NCI-H128 (cell line): Measurements from ENCODE around the gene CABP2.

Experiments
- DNase-seq: peaks from one replicate; lab custom pipeline; 2025; ENCODE audit not compliant: unreplicated experiment; lab: John Stamatoyannopoulos, UW

The CABP2 gene

GRCh38 chr11:67508486-67509121, 14.6 kb downstream of the CABP2 start:
- peak; percentile 94 for DNase-seq

- DNase-seq = peak; percentile 99
Measured at GRCh38 chr11:67507864-67508485, 15.3 kb downstream of the CABP2 start, which contains the start of gene CDK2AP2. Gene CDK2AP2, minus strand, starts transcription at chr11:67508162. Its CDS starts 80 bp downstream, at chr11:67508082.

DNA sequence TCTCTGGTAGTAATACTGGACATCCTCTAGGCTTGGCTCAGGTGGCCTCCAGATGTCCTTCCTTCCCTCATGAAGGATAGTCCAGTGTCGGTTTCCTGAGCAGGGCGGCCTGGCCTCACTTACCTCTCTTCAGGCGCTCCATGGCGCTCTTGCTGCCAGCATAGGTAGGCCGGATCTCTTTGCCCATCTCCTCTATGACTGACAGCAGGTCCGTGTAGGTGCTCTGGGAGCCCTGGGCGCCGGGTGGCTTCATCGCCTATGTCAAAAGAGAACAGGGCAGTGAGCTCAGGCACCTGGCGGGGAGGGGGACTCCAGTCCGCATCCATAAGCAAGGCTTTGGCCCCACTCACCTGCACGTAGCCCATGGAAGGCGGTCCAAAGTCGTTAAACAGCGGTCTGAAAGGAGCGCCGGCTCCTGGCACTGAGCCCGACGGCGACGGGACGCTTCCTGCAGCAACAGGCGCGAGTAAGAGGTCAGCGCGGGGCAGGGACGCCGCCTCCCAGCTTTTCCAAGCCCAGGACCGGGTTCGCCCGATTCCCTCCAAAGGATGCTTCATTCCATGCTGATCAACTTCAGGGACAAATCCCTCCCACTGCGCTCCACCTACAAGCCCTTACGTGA, 15.9 kb downstream of the CABP2 start:
- peak; percentile 23 for DNase-seq

GRCh38 chr11:67506426-67507051, 16.7 kb downstream of the CABP2 start:
- no peak for DNase-seq

- DNase-seq = peak; percentile 75
Measured at GRCh38 chr11:67505605-67506396, 17.4 kb downstream of the CABP2 start.

- peak; percentile 9 for DNase-seq
Measured at GRCh38 chr11:67504950-67505581, 18.2 kb downstream of the CABP2 start, which contains the start of gene PITPNM1. Gene PITPNM1, minus strand, starts transcription at chr11:67505363. Its CDS starts 1,183 bp downstream, at chr11:67504180.

DNA sequence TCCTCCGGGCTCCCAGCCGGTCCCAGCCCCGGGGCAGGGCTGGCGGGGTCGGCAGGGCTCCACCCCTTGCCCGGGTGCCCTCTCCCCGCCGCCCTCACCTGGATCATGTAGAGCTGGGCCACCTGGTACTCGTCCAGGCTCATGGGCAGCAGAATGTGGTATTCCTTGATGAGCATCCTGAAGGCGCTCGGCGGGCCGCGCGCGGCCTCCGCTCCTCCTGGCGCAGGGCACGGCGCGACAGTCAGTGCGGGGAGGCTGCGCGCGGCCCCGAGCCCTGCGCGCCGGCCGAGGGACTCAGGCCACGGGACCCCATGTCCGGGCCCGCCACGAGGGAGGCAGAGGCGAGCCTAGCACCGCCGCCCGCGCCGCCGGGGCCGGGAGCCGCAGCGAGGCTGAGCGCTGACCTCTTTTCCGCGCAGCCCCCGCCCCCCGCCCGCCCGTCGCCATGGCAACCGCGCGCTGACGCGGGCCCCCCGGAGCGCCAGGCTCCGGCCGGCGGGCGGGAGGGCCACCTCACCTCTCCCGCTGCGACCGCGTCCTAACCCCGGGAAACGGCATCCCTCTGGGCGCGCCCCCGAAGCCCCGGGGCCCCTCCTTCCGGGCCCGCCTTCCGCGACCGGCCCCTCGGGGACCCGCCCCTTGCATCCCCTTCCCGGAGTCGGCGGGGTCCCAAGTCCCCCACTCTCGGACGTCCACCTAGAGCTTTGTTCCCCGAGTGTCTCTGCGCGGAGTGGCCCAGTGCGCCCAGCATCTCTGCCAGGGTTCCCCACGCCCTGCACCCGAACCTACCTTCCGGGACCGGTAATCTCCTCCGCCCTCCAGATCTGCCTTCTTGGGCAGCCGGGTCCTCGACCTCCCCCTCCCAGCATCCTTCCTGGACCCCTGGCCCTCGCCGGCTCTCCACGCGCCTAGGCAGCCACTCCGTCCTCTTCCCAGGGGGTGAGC, 19.0 kb downstream of the CABP2 start:
- no peak for DNase-seq

GRCh38 chr11:67503119-67504004, 19.9 kb downstream of the CABP2 start:
- DNase-seq = no peak

DNA sequence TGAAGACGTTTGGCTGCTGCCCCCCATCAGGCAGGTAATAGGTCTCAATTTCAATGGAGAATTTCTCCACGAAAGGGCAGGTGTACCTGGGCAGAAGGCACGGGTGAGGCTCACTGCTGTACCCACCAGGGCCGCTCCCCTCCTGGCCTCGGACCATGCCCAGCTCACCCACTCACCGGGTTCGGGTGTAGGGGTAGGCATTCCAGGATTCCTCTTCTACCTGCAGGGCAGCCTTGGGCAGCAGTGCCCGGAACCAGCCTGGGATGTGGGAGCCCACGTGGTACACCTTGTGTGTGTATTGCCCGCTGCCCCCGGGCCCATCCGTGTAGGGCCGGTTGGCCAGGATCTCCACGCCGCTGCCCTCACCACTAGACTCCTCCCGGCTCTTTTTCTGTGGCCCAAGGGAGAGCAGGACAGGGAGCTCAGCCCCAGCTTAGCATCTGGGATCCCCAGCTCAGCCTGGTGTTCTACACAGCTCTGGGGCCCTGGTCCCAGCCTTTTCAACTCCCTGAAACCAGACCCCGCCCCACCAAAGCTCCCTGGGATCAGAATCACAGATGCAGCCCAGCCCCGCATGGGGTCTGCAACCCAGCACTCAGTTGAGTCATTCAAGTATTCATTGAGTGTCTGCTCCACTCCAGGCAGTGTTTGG, 20.8 kb downstream of the CABP2 start:
- DNase-seq = no peak

GRCh38 chr11:67501854-67502253, 21.4 kb downstream of the CABP2 start:
- no peak for DNase-seq

DNA sequence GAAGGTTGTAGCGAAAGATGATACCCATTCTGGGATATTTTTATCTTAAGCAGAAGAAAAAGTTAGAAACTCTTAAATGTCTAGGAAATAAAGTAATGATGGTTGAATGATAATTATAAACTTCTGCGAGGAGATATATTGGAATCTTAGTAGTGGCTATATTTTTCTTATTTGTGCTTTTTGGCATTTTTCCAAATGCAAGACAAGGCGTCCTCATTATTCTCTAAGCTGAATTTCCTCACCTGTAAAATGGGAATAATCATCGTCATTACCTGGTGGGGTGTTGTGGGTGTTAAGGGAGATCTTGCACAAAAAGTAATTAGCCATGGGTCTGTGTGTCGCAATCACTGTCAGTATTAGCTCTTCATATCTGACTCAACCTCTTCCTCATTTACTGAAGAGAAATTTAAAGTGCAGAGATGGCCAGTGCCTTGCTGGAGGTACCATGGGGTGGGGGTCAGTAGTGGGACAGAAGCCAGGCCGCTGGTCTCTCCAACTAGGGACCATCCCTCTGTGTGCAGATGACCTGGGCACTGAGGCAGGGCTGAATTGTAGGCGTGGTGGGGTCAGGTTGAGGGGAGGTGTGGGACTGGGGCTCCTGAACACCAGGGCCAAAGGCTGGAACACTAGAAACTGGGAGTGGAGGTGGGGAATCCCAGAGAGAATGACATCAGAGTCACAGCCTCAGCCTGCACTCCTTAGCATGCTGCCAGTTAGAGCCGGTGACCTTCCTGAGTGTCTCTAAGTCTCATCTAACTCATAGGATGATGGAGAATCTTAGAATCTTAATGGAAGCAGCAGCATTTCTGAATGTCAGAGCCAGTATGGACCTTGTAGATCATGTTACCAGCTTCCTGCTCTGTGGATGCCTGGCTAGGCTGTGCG, 22.2 kb downstream of the CABP2 start:
- DNase-seq = no peak

DNA sequence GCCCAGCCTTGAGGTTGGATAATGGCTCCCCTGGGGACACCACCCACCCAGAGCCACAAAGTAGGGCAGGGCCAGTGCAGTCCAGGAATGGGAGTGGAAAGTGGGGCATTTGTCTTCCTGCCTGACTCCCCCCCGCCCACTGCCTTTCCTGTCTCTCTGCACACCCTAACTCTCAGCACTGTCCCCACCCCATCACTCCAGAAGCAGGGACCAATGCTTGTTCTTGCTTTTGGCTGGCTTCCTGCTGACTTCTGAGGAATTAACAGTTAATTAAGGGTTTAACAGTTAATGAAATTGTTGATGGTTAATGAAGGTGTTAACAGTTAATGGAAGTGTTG, 22.8 kb downstream of the CABP2 start:
- DNase-seq = no peak

GRCh38 chr11:67499808-67500483, 23.3 kb downstream of the CABP2 start:
- DNase-seq = no peak

DNA sequence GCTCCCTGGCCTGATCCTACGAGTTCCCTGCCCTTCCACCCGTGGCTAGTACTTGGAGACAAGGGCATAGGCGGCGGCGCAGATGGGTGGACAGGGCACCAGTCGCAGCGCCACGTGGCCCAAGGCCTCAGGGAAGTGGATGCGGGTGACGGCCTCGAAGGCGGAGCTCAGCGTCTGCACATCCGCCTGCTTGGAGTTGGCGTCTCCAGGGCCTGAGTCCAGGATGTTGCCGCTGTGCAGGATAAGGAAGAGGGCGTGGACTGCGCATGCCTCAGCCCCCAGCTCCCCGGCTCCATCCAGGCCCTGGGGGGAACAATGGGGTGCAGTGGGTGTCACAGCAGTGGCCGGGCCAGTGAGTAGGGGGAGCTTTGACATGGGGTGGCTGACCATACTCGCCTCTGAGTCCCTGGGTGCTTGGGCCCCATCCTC, 24.7 kb downstream of the CABP2 start:
- no peak for DNase-seq

DNA sequence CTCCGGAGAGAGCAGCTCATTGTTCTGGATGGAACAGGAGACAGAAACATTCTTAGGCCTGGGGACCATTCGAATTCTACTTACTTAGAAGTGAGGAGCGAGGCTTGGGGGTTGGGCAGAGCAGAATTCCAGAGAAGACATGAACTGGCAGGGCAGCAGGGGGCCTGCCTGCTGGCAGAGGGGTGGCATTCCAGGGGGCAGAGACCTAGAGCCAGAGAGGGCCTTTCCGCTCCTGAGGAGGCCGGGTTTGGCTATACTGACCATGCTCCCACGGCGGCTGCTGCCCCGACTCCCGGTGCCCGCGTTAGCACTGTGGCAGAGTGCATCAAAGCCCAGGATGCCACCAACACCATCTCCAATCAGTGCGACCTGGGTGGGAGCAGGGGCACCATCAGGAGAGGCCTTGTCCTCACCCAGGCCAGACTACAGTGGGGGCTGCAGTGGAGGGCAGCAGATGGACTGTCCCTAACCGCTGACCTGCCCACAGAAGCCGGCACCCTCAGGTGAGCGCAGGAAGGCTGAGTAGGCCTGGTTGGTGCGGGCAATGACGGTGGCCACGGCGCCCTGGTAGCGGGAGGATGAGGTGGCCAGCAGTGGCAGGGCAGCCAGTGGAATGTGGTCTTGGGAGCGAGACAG, 25.5 kb downstream of the CABP2 start:
- no peak for DNase-seq

DNA sequence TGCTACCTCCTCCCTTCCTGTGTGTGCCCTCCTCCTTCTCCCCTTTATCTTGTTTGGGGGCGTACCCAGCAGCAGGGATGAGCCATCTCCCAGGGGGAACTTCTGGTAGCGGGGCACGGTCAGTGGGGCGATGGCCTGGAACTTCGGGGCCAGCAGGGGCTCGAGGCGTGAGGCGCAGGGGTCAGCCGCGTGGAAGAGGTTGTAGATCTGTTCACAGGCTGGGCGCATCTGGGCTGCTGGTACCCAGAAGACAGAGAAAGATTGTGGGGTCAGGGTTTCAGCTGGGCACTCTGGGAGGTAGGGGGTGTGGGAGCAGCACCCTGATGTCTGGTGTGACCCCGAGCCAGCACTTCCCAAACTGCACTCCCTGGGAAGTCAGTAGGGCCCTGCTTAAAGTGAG, 27.1 kb downstream of the CABP2 start:
- no peak for DNase-seq
